Raji (cell line): Measurements from ENCODE around the gene ZNF747.
A peak's percentile ranks its signal among the peaks of the same experiment; 100 is the strongest.

Experiments
- POLR2A ChIP-seq: IDR thresholded peaks from 2 replicates; pipeline ENCODE4 v1.6.1; 2011; ENCODE audit warnings: low read depth, low read length, control low read depth; ENCODE audit not compliant: insufficient read depth

The ZNF747 gene

GRCh38 chr16:30526137-30526822 lies 8.4 kb downstream of the ZNF747 start, which contains the start of gene ZNF768:
Gene ZNF768, minus strand, starts transcription at chr16:30526566. Its CDS starts 153 bp downstream, at chr16:30526413.
- TF ChIP-seq POLR2A, result peak; percentile 56; the same call in 1 of the 2 replicates

- no peak for TF ChIP-seq POLR2A
Measured at GRCh38 chr16:30525844-30526136, 8.9 kb downstream of the ZNF747 start.

DNA sequence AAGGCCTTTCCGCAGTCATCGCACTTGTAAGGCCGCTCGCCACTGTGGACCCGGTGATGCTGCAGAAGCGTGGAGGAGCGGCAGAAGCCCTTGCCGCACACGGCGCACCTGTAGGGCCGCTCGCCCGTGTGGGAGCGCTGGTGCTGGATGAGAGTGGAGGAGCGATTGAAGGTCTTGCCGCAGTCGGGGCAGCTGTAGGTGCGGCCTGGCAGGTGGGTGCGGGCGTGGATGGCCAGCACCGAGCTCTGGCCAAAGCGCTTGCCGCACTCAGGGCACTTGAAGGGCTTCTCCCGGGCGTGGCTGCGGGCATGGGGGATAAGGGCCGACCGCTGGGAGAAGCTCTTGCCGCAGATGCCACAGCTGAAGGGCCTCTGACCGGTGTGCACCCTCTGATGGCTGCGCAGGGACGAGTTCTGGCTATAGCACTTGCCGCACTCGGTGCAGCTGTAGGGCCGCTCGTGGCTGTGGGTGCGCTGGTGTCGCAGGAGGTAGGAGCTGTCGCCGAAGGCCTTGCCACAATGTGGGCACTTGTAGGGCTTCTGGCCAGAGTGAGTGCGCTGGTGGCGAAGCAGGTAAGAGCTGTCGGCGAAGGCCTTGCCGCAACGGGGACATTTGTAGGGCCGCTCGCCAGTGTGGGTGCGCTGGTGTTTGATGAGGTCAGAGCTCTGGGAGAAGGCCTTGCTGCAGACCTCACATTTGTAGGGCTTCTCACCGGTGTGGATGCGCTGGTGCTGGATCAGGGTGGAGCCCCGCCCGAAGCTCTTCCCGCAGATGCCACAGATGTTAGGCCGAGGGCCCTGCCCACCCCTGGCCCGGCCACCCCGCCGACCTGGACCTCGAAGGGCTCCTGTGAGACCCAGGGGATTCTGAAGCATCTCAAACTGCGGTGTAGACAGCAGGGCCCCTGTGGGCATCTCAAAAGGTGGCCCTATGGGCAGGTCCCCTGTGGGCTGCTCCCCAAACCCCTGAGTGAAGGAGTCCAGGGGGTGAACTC lies 9.8 kb downstream of the ZNF747 start:
- TF ChIP-seq POLR2A, result peak; percentile 19; the same call in 1 of the 2 replicates

DNA sequence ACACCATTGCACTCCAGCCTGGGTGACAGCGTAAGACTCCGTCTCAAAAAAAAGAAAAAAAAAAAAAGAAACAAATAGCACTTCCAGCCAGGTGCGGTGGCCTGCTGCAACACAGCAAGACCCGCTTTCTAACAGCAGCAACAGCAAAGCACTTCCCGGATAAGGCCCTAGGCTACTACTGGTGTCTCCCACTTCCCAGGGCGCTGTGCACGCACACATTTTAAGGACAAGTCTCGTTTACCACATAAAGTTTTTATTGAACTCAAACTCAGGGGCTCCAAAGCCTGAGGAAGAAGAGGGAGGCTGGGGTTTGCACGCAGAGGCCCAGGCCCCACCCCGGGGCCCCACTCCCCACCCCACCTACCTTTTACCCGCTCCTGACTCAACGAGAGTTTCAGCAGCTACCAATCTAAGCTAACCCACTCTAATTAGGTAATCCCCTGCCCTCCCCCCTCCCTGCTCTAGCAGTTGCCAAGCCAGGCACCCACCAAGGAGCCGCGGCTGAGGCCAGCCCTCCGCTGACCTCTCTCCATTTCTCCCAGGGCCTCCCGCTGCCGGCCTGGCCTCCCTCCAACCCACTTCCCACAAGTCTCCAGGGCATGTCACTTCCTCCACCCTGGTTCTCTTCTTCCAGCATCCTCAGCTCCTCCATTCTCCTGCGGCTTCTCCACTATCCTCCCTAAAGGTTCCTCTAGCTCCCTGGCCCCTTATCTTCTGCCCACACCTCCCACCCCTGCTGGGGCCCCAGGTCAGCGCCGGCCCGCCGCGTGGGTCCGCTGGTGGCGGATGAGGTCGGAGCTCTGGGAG lies 10.7 kb downstream of the ZNF747 start:
- TF ChIP-seq POLR2A, result no peak

GRCh38 chr16:30521873-30522641 lies 12.6 kb downstream of the ZNF747 start:
- TF ChIP-seq POLR2A, result no peak

DNA sequence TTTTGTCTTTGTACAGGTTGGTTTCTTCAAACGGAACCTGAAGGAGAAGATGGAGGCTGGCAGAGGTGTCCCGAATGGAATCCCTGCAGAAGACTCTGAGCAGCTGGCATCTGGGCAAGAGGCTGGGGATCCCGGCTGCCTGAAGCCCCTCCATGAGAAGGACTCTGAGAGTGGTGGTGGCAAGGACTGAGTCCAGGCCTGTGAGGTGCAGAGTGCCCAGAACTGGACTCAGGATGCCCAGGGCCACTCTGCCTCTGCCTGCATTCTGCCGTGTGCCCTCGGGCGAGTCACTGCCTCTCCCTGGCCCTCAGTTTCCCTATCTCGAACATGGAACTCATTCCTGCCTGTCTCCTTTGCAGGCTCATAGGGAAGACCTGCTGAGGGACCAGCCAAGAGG lies 13.2 kb downstream of the ZNF747 start:
- no peak for TF ChIP-seq POLR2A

DNA sequence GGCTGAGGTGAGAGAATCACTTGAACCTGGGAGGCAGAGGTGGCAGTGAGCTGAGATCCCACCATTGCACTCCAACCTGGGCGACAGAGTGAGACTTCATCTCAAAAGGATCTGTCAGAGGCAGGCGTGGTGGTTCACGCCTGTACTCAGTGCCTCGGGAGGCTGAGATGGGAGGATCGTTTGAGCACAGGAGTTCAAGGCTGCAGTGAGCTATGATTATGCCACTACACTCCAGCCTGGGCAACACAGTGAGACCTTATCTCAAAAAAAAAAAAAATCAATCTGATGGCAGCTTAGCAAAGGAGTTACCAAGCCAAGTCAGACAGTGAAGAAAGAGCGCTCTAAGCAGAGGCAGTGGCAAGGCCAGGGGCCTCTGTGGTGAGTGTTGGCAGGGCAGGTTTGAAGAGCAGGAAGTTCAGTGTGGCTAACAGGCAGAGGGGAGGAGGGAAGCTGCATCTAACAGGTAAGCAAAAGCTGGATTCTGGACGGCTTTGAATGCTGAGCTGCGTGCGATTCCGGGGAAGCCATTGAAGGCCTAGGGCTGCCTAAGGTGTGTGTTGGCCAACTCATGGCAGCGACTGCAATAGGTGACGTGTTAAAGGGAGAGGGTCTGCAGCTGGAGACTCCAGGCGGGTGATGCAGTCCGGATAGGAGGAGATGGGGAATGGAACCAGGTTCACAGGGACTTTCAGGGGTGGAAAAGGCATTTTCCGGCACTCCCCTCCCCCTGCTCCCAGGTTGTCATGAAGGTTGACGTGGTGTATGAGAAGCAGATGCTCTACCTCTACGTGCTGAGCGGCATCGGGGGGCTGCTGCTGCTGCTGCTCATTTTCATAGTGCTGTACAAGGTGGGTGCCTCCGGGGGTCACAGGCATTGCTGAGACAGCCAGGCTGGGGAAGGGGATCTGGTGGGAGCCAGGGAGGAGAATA lies 15.3 kb downstream of the ZNF747 start:
- TF ChIP-seq POLR2A, result no peak

DNA sequence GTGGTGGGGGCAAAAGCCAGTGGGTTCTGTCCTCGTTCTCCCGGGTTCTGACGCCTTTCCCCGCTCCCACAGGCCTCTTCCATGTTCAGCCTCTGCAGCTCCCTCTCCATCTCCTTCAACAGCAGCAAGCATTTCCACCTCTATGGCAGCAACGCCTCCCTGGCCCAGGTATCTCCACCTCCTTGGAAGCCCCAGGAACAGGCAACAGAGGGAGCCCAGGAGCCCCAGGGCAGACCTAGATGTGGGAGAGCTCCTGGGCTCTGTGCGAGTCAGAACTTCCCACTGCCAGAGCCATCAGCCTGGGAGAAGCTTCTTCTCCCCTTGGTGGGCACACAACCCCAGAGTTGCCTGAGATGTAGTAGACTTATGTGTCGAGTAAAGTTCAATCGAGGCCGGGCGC lies 16.1 kb downstream of the ZNF747 start:
- TF ChIP-seq POLR2A, result no peak

DNA sequence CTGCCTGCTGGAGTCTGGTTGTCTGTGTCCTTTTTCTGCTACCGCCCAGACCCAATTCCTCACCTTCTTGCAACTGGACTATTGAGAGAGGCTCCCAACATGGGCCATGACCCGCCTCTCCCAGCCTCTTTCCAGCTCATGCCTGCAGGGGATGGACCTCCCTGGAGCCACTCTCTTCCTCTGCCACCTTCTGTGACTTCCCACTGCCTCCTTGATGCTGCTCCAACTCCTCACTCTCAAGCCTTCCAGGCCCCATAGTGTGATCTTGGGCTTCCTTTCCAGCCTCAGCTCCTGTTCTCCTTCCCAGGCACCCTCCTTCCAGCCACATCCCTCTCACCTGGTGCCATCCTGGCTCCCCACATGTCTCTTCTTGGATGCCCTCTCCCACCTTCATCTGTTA lies 19.4 kb downstream of the ZNF747 start:
- no peak for TF ChIP-seq POLR2A

DNA sequence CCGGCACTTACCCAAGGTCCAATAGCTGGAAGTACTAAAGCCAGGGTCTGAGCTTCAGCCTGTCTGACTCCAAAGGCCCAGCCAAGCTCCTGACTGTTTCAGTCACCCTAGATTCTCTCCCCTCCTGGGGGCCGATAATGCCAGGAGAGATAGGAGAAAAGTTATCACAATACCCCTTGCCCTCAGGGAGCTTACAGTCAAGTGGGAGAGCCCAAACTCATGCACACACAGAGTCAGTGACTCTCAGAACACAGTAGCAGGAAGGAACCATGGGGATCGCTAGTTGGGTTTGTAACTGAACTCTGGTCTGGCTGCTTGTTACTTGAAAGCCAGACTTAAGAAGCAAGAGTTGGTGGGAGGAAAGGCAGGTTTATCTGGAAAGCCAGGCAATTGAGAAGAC lies 23.1 kb downstream of the ZNF747 start:
- TF ChIP-seq POLR2A, result no peak

GRCh38 chr16:30510376-30510938 lies 24.2 kb downstream of the ZNF747 start:
- no peak for TF ChIP-seq POLR2A

GRCh38 chr16:30509081-30509765 lies 25.4 kb downstream of the ZNF747 start:
- no peak for TF ChIP-seq POLR2A
